T-helper 2 cell treated with Interferon-gamma antibody and Interleukin-4, amounts not matched to agents 5 μg/mL and 100 μg/mL, for 36 hours (primary cell): ENCODE results near the gene C1QL1.

Experiments used
- DNase-seq: peaks from one replicate; pipeline ENCODE4 v3.0.0; 2021; ENCODE audit warnings: low spot score
- H3K27ac Mint-ChIP-seq: one replicate; pipeline ENCODE4 v1.8.0; 2021; ENCODE audit warnings: mild to moderate bottlenecking, mixed read lengths
- H3K27me3 Mint-ChIP-seq: one replicate; pipeline ENCODE4 v1.8.0; 2021; ENCODE audit warnings: low read depth, mixed read lengths
- H3K36me3 Mint-ChIP-seq: one replicate; pipeline ENCODE4 v1.8.0; 2021; ENCODE audit warnings: low read depth, mixed read lengths
- H3K4me1 Mint-ChIP-seq: one replicate; pipeline ENCODE4 v1.8.0; 2021; ENCODE audit warnings: low read depth, mixed read lengths
- H3K4me3 Mint-ChIP-seq: one replicate; pipeline ENCODE4 v1.8.0; 2022; ENCODE audit warnings: mild to moderate bottlenecking, moderate library complexity, mixed read lengths
- H3K9me3 Mint-ChIP-seq: one replicate; pipeline ENCODE4 v1.8.0; 2021; ENCODE audit warnings: mixed read lengths

The C1QL1 gene

DNA sequence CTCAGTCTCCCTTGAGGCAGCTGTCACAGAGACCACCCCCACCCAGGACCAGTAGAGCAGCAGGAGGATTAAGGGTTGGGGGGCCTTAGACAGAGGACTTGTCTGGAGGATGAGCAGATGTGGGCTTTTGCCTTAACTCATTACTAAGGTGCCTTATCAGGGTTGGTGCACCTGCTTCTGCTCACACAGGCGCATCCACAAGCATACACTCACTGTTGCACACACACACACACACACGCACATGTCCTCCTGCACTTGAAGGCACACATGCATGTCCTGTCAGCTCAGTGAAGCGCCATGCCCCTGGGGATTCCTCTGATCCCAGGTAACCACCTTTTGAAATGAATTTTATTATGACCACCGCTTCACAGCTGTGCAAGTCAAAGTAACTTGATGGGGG, 54.0 kb downstream of the C1QL1 start:
- H3K4me1 Mint-ChIP-seq = peaks cover 10% of the 10 kb centered on the region
- H3K27me3 Mint-ChIP-seq = peaks cover 38% of the 10 kb centered on the region
- no peaks in the 10 kb centered on the region for H3K9me3 Mint-ChIP-seq
- no peak overlapping the region for H3K4me3 Mint-ChIP-seq
- no peak overlapping the region for H3K27ac Mint-ChIP-seq
- H3K36me3 Mint-ChIP-seq = no peaks in the 10 kb centered on the region
- no peak for DNase-seq

GRCh38 chr17:44913676-44914075, 54.4 kb downstream of the C1QL1 start:
- Mint-ChIP-seq H3K36me3 (no peaks in the 10 kb centered on the region), H3K9me3 (no peaks in the 10 kb centered on the region), H3K4me1 (peaks cover 10% of the 10 kb centered on the region), H3K27me3 (peaks cover 34% of the 10 kb centered on the region), H3K4me3 (no peak overlapping the region), H3K27ac (no peak overlapping the region)
- no peak for DNase-seq

DNA sequence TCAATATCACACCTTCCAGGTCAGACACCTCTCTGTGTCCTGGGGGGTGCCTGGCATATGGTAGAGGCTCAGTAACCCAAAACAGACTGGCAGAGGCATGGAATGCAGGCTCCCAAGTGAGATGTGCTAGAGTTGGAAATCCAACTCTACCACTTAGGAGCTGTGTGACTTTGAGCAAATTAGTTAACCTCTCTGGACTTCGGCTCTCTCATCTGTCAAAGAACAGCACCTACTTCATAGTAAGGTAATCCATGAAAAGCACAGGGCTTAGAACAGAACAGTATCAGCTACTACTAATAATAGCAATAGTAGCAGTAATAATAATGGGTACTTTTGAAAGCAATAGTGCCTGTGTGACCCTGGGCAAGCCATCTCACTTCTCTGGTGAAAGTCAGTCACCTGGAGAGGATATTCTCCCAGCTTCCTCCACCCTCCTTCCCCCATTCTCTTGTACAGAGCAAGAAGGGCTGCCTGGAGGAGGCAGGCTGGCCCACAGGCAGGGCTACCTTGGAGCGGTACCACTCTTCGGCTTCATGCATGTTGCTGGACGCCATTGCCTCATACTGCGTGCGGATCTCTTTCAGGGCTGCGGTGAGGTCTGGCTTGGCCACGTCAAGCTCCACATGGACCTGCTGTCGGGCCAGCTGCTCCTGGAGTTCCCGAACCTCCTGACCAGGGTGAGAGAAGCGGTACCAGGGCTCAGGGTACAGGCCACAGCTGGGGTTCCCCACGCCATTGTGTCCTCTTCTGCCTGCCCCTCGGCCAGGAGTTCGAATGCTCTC, 55.1 kb downstream of the C1QL1 start:
- Mint-ChIP-seq H3K9me3 (no peaks in the 10 kb centered on the region), H3K4me3 (peak overlapping the region; percentile 47), H3K4me1 (peaks cover 10% of the 10 kb centered on the region), H3K27ac (no peak overlapping the region), H3K27me3 (peaks cover 34% of the 10 kb centered on the region), H3K36me3 (no peaks in the 10 kb centered on the region)
- no peak for DNase-seq

DNA sequence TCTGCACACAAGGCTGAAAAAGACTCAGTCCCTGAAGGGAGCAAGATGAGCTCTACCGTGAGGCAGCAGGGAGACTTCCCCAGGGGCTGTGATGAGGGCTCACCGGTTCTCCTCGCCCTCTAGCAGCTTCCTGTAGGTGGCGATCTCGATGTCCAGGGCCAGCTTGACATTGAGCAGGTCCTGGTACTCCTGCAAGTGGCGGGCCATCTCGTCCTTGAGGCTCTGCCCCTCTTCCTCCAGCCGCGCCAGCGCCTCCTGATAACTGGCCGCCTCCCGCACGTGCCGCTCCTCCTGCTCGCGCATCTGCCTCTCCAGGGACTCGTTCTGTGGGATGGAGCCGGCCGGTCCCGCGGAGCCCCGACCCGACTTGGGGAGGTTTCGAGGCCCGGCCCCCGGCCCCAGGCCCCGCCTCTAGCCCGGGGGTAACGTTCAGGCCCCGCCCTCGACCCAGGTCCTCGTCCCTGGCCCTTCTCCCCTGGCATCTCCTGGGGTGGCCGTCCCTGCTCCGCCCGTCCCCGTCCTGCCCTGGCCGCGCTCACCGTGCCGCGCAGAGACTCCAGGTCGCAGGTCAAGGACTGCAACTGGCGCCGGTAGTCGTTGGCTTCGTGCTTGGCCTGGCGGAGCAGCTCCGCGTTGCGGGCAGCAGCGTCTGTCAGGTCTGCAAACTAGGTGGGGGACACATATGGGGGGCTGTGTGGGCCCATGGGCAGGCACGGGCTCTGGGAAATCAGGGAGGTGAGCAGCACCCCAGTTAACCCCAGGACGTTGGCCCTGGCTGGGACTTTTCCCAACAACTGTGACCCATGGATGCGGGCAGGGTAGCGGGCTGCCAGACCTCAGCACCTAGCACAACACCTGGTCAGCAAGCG, 56.7 kb downstream of the C1QL1 start:
- H3K27me3 Mint-ChIP-seq = peaks cover 30% of the 10 kb centered on the region
- peaks cover 10% of the 10 kb centered on the region for H3K4me1 Mint-ChIP-seq
- DNase-seq = peak; percentile 52
- peak overlapping the region; percentile 57 for H3K4me3 Mint-ChIP-seq
- H3K36me3 Mint-ChIP-seq = no peaks in the 10 kb centered on the region
- no peak overlapping the region for H3K27ac Mint-ChIP-seq
- no peaks in the 10 kb centered on the region for H3K9me3 Mint-ChIP-seq

- H3K4me3 Mint-ChIP-seq = peak overlapping the region; percentile 57
- no peaks in the 10 kb centered on the region for H3K9me3 Mint-ChIP-seq
- H3K27me3 Mint-ChIP-seq = peaks cover 30% of the 10 kb centered on the region
- peaks cover 10% of the 10 kb centered on the region for H3K4me1 Mint-ChIP-seq
- no peaks in the 10 kb centered on the region for H3K36me3 Mint-ChIP-seq
- DNase-seq = no peak
- no peak overlapping the region for H3K27ac Mint-ChIP-seq
These were observed 57.6 kb downstream of the C1QL1 start for GRCh38 chr17:44910231-44911106.
